ENCODE data around the gene LY6G5B.

Gene LY6G5B

DNA sequence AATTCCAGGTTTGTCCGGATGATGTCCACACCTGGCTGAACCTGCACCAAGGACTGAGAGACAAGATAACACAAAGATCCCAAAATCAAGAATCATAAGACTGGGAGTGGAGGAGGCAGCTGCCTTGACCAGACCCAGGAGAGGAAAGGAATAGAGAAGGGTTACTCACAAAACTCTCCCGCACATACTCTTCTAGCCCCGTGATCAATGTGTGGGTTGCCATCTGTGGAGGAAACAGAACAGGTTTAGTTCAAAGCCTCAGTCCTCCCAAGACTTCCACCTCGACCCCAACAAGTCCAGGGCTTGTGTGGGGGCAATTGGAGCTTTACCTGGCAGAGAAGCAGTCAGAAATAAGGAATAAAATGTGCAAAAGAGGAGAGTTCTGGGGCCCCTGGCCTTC lies 28.4 kb upstream of the LY6G5B start:
- DNase-seq (ENCODE audit: low spot score), result no peak

DNA sequence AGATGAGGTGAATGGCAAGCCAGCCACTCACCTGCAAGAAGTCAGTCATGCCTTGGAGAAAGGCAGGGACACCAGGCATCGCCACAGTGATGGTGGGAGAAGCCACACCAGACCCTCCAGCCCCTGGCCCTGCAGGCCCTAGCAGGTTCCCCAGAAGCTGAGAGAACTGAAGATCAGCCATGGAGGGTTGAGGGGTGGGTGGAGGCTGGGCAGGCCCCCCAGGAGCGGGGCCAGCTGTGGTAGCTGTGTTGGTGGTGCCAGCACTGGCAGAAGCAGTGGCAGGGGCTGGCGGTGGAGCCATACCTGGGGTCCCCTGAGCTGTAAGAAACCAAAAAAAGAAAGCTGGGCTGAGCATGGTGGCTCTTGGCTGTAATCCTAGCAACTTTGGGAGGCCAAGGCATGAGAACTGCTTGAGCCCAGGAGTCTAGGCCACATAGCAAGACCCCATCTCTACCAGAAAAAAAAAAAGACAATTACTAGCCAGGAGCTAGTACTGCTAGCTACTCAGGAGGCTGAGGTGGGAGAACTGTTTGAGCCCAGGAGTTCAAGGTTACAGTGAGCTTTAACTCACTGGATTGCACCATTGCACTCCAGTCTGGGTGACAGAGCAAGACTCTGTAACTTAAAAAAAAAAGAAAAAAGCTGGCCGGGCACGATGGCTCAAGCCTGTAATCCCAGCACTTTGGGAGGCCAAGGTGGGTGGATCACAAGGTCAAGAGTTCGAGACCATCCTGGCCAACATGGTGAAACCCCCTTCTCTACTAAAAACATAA lies 26.8 kb upstream of the LY6G5B start:
- DNase-seq (ENCODE audit: low spot score), result no peak

DNA sequence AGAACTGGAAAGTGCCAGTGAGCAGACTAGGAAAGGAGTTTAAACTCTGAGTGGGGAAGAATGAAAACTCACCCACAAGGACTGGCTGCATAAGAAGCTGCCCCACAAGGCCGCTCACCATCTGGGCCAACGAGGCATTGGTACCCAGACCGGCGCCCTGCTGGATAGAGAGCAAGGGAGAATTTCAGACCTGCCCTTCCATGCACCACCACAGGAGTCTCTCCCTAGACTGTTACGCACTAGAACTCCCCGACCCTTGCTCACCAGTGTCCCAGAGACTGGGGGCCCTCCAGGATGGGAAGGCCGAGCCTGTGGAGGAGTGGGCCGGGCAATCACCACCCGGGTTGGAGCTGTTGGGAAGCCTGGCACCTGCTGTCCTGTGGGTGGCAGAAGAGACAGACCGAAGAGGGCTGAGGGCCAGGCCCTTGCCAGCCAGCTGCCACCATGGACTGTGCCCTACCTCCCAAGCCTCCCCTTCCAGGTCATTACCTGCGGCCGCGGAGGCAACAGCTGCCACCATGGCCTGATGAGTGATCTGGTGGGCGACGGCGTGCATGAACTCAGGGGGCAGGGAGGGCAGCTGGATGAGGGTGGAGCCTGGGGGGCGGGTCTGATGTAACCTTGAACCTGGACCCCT lies 25.8 kb upstream of the LY6G5B start:
- no peak for DNase-seq (ENCODE audit: low spot score)

DNA sequence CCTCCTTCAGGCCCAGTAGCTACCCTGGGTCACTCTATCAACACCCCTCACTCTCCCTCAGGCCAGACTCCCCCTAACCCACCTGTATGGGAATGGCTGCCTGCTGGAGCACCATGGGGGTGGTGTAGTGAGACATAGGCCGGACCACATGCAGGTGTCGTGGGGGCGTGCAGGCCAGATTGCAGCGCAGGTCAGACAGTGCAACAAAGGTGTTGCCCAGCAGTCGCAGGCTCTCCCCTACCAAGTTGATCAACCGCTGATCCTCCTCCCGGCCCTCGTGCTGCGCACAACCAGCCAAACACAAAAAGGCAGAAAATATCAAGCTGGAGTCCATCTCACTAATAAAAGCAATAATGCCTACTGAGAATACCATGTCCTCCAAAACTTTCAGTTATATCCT lies 24.5 kb upstream of the LY6G5B start:
- no peak for DNase-seq (ENCODE audit: low spot score)

DNA sequence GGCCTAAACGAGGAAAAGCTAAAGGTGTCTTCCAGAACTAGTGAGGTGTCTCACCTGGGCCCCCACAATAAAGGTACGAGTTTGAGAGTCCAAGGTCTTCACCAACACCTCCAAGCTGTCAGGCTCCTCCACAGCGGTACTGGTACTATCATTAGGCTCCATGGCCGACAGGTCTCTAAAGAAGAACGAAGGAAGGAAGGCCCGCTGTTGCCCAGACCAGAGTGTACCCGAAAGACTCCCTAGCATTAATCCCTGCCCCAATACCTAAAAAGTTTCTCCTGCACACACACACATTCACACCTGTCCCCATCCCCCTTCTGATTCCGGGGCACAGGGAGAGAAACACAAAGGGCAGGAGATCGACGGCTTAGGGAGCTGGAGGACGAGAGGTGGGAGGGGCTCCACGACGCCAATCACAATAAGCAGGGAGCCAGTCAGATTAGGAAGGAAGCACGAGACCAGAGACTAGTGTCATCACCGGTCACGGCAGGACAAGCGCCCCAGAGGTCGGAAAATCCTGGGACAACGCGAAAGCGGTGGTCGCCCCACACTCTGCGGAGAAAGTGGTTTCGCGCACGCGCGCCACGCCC lies 18.1 kb upstream of the LY6G5B start:
- DNase-seq (ENCODE audit: low spot score), result no peak

DNA sequence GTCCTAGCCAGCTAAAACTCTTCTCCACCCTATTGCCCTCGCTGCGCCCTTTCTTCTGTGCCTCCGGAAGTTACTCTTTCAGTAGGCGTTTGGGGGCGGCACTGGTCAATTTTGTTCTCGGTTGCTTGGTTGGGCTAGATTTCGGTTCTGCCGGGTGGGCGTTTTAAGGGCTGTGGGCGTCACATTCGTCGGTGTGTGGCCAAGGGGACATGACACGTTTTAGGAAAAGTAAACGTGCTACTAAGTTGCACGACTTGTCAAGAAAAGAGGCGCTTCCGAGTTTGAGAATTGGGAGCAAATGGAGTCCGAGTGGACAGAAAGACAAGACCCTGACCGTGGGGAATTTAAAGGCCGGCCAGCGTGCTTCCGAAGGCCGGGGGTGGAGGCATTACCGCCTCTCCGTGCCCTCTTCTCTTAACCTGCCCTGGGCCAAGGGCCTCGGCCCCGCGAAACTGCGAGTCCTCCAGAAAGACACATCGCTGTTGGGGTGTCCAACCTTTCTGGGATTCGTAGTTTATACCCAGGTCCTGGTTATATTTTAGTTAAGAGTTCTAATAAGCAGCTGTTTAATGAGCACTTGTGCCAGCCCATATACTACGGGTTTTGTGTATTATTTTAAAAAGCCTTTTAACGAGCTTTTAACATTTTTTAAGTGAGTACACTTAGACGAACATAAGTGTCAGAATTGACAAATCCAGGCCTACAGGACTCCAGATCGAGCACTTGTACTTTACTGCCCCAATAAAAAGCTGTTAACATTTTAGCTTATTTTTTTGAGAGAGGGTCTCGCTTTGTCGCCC lies 16.7 kb upstream of the LY6G5B start:
- DNase-seq (ENCODE audit: low spot score), result peak; percentile 90

DNA sequence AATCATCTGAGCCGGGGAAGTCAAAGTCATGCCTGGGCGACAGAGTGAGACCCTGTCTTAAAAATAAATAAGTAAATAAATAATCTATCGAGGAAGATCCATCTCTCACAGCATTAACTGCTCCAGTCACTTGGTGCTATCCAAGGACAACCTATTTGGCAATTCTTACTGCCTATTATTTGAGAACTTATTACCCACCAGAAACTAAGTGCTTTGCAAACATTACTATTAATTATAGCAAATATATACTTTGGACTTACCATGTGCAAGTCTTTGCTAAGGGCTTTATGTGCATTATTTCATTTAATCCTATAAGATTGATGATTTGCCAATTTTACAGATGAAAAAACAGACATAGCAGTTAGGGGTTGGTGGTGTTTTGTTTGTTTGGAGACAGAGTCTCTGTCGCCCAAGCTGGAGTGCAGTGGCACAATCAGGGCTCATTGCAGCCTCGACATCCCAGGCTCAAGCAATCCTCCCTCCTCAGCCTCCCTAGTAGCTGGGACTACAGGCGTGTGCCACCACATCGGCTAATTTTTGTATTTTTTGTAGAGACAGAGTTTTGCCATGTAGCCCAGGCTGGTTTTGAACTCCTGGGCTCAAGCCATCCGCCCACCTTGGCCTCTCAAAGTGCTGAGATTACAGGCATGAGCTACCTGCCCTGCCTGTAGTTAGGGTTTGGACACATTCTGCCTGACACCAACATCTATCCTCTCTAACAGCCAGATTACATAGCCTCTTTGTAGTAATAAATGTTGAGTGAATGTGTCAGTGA lies 15.0 kb upstream of the LY6G5B start:
- DNase-seq (ENCODE audit: low spot score), result no peak

DNA sequence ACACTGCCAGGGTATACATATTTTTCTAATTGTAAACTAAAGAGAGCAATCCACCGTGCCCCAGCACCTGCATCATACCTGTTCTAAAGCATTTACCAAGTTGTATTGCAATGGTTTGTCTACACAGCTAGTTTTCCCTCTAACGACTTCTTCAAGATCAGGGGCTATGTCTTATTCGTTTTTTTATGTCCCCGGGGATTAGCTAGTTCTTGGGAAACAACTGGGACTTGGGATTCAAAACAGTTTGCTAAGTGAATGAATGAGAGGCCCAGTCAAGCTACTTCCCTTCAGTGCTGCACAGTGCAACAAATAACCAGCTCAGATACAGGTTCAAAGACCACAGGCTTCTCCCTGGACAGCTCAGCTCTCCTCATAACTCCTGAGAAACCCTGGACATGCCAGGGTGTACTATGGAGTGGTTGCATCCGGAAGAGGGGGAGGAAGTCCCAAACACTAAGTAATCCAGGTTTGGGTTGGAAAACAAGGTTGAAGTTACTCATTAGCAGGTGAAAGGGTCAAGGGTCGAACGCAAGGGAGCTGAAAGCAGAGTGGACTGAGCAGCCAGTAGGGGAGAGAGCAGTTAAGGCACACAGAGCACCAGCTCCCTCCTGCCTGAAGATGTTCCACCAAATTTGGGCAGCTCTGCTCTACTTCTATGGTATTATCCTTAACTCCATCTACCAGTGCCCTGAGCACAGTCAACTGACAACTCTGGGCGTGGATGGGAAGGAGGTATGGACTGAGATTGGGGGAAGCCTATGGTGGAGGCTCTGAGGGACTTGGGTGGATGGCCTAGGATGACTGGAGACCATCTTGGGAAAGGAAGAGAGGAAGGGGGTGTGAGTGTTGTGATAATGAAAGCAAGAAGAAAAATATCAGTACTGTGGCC lies 14.2 kb upstream of the LY6G5B start, which contains the start of gene APOM:
Gene APOM, plus strand, starts transcription at position 546 of the 889 bp plus-strand sequence. Its CDS starts 73 bp downstream, at position 619.
- no peak for DNase-seq (ENCODE audit: low spot score)

DNA sequence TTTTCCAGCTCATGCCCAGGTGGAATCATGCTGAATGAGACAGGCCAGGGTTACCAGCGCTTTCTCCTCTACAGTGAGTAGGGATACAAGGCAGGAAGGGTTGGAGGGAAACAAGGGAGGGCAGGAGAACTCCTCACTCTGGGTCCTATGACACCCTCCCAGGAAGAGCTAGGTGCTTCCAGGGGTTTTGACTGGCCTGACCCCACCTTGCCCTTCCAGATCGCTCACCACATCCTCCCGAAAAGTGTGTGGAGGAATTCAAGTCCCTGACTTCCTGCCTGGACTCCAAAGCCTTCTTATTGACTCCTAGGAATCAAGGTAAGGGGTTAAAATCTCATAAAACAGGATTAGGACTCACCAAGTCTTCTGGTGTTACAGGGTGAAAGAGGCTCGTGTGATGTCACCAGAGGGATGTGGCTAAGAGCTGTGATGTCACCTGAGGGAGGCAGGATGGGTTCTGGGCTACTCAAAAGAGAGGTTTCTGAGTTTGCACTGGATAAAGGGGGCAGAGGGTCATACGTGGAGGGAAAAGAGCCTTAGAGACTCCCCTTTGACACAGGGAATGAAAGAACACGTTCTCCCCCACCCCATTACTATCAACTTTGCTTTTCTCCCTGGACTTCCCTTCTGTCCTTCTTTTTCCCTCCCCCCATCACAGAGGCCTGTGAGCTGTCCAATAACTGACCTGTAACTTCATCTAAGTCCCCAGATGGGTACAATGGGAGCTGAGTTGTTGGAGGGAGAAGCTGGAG lies 12.2 kb upstream of the LY6G5B start:
- DNase-seq (ENCODE audit: low spot score), result no peak

DNA sequence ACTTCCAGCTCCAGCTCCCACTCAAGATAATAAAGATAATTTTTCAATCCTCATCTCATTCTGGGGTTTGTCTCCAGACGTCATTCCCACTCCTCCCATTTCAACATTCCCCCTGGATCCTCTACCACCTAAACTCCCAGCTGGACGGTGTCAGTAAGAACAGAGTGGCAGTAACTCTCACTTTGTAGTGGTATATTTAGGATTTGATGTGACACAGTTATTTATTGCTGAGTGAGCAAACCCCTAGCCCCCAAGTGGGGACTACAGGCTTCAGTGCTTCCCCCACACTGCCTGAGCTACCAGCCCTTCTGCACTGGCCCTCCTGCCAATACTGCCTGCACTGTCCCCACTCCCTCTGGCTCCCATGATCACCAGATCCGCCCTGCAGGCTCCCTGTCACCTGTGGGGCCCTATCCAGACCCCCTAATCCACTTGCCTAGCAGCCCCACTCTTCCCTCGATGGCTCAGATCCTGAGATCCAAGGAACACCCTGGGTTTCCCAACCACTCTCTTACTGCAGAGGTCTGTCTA lies 11.6 kb upstream of the LY6G5B start:
- DNase-seq (ENCODE audit: low spot score), result no peak

DNA sequence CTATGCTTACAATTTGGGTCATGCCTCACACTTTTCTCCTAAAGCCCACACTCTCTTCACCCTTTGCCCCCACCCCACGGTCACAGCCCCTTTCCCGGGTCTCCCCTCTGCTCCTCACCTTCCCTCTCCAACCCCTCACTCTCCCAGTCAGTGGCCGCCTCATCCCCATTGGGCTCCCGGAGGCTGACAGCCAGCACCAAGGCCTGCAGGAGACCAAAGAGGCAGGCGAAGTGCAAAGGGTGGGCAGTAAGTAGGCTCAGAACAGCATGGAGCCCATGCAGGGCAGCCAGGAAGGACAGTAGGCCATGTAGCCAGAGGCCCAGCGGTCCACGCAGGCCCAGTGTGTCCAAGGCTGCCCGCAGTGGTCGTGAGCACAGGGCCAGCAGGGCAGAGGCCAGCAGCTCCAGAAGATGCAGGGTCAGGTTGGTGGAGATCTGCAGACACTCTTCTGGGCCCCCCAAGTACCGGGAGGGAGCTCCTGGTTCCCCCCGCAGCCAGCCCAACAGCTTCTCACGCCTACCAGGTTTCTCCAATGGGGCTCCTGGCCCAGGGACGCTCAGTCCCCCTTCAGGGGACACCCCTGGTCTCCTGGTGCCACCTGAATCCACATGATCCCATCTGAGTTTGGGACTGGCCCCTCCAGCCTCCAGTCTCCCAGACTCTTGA lies 10.7 kb upstream of the LY6G5B start:
- DNase-seq (ENCODE audit: low spot score), result no peak

DNA sequence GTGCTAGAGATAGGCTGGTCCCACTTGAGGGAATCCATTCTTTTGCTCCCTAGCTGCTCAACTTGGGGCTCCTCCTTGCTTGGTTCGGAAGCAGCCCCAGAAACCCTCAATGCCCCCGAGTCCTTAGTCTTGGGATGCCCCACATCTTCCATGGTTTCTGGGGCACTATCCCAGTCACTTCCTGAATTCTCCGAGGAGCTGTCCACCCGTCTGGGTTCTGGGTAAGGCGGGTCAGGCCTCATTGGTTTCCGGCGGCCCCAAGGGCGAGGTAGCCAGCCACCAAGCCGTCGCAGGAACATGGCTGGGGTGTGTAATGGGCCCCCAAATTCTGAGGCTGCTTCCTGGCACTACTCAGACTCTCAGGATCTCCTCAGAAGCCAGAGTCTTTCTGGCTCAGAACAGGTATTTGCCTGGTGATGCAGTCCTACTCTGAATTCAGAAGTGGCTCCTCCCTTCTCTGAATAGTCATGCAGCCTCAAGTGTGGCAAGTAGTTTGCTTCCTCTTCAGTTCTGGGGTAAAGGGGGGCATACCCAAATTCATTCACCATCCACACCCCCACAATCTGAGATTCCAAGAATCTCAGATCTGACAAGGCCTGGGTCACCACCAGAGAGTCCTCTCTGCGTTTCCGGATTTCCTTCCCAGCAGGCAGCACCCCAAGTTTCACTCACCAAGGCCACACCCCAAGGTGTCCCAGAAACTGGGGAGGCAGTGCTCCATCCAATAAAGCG lies 10.0 kb upstream of the LY6G5B start:
- DNase-seq (ENCODE audit: low spot score), result peak; percentile 43

DNA sequence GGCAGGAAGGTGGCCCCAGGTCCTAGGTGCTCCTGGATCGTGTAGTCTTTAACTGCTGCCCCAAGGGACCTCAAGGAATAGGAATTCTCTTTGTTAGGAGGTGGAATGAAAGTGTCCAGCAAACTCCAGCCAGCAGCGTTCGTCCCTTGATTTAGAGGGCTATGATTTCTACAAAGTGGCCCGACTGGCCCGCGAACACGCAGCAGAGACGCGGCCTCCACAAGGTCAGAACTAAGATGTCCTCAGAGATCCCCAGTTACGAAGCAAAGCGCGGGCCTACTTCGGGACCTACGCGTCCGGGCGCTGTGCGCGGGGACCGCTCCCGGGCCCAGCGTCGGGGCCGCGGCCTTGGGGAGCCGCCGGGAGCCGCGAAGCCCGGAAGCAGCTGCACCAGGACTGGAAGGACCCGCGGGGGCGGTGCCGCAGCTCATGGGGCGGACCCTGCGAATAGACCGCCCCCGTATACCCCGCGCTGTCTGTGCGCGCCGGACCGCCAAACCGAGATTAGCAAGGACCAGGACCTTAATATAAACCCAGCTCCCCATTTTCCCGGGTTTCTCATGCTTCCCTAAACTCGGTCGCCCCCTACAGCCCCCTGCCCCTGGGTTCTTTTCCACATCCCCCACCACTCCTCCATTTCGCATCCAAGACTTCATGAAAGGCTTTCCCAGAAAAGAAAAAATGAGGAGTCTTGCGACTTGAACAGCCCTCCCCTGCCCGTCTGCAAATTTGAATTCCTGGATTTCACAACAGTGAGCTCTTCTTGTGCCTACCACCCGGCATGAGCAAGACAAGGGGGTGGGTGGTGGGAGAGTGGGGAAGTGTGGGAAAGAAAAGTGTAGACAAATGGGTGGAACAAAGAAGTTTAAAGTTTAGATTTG lies 9.2 kb upstream of the LY6G5B start, which contains the start of gene C6orf47:
Gene C6orf47, minus strand, starts transcription at position 398 of the 881 bp plus-strand sequence. CDS start 831 bp downstream, outside the sequence.
- DNase-seq (ENCODE audit: low spot score), result peak; percentile 88

DNA sequence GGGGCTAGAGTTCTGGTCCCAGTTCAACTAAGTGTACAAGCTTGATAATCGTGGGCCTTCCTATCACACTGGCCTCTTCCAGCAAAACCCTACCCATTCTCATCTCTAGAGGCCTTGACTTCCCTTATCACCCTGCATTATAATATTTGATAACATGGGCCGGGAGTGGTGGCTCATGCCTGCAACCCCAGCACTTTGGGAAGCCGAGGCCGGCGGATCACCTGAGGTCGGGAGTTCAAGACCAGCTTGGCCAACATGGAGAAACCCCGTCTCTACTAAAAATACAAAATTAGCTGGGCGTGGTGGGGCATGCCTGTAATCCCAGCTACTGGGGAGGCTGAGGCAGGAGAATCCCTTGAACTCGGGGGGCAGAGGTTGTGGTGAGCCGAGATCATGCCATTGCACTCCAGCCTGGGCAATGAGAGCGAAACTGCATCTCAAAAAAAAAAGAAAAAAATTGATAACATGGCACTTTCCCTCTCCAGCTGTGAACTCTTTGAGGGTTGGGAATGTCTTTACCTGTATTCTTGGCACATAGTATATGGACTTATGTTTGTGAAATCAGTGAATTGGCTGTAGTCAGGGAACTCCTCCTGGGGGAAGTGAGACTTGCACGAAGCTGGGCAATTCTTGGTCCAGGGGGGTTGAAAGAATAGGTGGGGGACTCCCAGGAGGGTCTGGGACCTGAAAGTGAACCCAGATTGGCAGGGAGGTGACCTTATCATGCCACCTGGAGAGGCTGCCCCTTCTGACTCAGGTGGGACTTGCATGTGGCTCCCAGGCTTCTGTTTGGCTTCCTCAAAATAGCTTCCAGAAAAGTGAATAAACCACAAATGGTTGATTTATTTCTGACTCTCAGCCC lies 8.3 kb upstream of the LY6G5B start:
- no peak for DNase-seq (ENCODE audit: low spot score)

DNA sequence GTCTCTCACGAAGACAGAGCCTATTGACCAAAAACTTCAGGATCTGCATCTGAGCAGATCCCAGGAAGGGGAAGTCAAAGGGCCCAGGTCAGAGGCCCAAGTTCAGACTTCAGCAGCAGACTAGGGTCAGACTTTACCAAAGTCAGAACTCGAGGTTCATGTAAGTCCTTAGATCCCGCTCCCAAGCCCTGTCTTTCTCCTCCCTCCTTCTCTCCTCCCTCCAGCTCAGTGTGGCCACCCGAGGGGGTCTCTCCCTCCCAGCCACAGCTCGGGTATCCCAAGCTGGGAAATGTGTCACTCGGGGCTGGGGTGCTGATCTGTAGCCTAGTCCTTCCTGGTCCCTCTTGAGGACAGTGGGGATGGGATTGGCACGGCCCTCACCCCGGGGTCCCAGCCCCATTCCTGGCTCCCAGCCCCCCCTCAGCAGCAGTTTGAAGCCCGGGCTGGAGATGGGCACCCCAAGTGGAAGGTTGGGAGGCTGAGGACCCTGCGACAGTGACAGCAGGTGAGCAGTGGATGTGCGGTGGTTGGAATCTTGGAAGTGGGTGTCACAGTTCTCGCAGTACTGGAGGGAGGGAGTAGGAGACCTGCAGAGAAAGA lies 7.6 kb upstream of the LY6G5B start:
- DNase-seq (ENCODE audit: low spot score), result no peak
